GM19240 (cell line): Measurements from ENCODE around the gene C1QTNF5.

Experiments used
- DNase-seq: peaks from one replicate; pipeline ENCODE4 v3.0.0; 2011; ENCODE audit warnings: low spot score; ENCODE audit not compliant: insufficient read length

Gene C1QTNF5

DNA sequence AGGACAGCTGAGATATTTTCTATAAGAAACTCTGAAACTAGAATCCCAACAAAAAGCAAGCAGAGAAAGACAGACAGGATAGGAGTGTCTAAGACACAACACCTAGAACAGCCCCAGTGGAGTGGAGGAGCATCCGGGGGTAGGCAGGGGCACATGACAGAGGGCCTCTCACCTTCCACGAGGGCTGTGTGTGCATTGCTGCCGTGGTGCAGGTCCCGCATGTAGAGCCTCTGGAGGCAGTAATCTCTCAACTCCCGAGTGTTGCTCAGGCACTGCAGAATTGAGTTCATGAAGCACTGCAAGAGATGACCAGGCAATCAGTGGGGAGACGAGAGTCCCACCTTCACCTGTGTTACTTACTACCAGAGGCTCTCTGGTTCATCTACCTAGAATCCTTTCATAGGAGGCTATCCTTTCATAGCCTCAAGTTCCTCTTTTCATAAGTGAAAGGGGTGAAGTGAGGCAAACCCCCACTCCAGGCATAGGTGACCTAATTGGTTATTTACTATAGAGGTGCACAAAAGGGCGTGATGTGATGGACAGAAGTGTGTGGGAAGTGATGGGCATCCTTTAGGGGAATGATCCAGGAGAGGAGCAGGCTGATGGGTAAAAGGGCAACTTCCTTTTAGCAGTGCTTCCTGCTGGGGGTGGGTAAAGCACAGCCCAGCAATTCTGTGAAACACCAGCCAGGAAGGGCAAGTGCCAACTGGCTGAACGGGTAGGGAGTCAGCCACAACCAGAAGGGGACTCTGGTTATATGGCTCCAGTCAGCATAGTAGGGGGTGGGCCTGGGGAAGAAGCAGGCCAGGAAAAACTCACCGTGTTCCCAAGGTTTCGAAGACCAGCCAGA lies 18.9 kb upstream of the C1QTNF5 start:
- no peak for DNase-seq

DNA sequence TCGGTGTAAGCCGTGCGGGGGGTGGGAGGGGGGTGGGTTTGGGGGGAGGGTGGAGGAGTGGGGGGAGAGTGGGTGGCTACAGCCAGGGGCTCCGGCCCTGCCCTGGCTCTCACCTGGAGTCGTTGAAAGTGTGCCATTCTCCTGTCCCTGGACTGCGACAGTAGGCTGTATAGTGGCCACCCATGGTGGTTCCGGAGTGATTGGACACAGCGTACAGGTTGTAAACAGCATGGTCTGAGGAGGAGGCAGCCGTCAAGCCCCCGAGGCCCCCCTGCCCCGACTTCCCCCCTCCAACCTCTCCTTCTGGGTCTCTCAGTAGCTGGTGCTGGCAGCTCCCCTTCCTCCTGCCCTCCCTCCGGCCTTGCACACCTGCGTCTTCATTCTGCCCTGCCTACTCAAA lies 16.4 kb upstream of the C1QTNF5 start:
- DNase-seq: no peak

DNA sequence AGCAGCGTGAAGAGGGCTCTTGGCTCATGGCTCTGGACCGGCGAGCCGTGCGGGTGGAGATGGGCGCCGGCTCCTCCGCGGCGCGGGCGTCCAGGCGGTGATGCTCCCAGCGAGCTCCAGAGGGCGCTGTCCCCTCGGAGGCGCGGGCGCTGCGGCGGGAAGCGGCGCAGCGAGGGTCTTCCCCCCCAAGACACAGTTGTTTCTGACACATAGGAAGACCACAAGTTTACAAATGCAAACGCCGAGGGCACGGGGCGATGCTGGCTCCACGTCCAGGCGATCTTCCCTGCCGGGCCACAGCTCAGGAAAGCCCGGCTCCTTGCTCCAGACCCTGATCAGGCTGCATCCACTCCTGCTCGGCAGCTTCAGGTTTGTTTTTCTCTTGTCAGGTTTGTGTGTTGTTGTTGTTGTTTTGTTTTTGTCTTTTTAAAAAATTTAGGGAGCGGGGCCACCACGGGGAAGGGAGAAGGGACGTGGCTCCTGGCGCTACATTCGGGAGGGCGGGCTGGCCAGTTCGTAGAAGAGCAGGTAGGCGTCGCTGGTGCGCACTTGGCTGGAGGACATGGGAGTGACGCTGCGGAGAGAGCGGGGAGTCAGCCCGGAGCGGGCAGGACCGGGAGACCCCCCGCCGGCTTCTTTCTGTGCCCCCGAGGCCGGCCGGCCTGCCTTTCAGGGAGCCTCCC lies 15.8 kb upstream of the C1QTNF5 start:
- DNase-seq: peak; percentile 91

DNA sequence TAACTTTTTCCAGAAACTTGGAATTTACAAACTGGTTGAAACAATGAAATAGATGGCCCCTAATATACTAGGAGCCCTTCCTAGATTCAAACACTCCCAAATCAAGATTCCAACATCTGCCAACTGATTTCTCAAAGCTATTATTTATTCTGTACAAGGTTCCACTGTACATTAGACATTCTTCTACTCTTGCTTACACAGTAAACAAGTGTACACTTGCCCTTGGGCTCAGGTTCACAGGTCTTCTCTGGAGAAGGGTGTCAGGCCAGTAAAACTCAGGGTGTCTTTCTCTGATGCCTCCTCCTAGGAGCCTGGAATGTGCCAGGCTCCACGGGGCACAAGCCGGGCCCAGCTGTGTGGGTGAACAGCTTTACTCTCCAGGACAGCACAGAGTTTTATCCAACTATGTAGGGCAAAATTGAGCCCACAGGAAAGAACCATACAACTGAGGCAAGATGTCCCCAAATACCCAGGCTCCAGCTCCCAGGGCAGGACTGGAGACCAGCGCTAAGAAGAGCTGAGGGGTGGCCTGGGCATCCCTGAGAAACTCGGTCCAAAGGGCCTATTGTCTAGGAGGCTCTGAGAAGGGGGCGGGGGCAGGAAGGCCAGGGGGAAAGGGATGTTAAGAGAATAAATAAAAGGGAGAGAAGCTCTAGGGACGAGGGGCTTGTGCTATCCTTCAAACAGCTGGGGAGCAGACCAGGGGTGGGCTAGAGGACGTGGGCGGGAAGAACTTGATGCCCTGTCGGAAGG lies 14.6 kb upstream of the C1QTNF5 start:
- DNase-seq: no peak

DNA sequence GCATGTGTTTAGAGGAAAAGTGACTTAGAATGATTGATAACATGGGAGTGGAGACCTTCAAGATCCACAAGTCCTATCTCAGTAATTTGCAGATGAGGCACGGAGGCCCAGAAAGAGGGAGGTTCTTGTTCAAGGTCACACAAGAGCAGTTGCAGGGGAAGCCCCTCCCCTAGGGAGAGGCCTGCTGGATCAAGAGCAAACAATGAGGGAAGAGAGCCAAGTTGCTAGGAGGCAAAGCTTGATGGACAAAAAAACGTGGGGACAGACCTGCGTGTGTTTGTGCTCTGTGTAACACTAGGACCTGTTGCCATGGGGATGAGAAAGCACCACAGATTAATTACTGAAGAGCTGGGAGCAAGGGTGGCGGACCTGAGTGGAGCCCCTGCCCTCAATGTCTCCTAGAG lies 12.2 kb upstream of the C1QTNF5 start:
- DNase-seq: no peak

DNA sequence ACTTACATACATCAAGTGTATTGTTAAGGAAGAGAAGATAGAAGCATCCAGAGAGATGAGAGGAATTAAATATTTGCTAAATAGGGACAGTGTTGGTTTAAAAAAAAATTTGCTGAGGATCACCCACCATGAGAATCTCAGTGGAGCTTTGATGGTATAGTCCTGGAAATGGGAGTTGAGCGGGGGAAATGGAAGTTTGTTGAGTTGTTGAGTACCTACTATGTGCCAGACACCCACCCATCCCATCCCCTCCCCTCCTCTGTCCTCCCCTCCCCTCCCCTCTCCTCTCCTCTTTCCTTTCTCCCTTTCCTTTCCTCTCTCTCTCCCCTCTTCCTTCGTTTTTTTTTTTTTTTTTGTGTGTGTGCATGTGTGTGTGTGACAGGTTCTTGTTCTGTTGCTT lies 10.5 kb upstream of the C1QTNF5 start:
- DNase-seq: no peak

DNA sequence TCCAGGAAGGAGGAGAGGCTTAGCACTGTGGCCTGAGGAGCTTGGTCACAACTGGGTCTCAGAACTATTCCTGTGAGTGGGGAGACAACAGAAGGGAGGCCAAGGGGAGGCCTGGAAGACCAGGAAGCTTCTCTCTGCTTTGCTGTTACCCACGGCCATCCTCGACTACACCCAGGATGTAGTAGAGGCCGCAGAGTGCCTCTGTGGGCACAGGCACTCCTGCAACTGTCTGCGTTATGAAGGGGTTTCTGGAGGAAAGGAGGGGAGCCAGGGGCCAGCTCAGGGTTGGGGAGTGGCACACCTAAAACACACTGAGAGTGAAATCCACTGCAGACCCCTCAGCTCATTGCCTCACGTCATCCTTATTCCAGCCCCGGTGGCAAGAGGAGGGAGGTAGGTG lies 9.6 kb upstream of the C1QTNF5 start:
- DNase-seq: no peak

DNA sequence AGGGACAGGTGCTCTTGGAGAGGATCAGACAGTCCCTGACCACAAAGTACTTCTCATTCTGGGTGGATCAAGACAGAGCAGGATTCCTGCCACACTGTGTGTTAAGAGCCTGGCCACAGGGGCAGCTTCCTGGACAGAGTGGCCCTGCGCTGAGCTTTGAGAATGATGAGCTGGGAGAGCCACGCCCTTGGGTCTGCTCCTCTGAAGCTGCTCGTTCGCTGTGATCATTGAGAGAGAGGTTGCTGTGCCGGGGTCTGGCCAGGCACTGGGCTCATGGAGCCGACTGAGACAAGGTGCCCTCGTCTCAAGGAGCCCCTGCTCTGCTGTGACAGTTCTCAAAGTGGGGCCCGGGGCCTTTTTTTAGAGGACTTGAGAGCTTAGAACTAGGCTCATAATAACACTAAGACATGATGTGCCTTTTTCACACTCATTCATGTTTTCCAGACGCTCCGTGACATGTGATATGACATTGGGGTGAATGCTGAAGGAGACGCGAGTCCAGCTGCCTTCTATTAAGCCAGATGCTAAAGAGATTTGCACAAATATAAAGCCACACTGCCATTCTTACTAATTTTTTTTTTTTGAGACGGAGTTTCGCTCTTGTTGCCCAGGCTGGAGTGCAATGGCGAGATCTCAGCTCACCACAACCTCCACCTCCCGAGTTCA lies 7.4 kb upstream of the C1QTNF5 start:
- DNase-seq: no peak

DNA sequence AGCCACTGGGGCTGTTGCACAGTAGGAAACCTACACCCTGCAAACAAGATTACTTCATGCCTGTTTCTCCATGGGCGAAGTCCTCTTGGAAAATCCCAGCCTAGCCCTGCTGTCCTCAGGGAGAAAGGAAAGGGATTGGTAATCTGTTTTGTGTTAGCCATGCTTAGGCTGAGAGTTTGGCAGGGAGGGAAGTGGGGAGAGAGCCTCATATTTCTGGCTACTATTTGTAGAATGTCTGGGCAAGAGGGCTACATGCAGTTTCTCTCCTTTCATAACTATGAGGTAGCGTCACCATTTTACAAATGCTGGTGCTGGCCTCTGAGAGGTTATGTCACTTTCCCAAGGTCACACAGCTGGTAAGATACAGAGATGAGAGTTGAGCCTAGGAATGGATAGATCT lies 6.6 kb upstream of the C1QTNF5 start:
- DNase-seq: no peak

DNA sequence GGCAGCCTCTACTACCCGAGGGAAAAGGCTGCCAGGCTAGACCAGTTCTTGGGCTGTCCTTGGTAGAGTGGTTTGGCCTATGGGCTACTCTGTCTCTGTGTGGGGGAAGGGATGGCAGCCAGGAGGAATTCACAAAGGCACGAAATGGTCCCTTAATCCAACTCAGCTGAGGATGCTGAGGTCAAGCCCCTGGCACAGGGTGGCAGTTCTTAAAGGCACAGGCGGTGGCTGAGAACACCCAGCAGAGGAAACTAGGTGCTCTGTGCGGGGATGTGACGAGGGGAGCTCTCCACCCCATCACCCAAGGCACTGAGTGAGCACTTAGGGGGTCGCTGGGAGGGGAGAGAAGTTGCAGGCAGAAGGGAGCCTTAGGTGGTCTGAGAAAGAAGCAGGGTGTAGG lies 5.9 kb upstream of the C1QTNF5 start, which contains the start of gene MFRP:
Gene MFRP, minus strand, starts transcription at position 101 of the 400 bp plus-strand sequence. CDS start 192 bp downstream, outside the sequence.
- DNase-seq: no peak

DNA sequence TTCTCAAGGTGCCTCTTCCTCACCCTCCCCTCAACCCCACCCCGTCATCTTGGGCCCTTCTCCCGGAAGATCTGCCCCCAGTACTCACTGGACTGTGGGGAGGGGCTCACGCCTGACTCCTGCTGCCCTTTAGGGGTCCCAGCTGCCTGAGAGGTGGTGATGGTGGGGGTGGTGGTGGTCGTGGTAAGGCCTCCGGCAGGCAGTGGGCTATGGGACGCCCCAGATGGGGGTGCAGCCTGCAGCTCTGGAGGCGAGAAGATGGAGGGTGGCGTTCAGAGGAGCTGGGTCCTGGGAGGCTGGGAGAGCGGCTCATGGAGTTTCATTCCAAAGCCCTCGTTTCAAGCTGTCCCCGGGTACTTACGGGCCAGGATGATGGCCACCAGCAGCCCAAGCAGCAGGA lies 5.0 kb upstream of the C1QTNF5 start:
- no peak for DNase-seq

DNA sequence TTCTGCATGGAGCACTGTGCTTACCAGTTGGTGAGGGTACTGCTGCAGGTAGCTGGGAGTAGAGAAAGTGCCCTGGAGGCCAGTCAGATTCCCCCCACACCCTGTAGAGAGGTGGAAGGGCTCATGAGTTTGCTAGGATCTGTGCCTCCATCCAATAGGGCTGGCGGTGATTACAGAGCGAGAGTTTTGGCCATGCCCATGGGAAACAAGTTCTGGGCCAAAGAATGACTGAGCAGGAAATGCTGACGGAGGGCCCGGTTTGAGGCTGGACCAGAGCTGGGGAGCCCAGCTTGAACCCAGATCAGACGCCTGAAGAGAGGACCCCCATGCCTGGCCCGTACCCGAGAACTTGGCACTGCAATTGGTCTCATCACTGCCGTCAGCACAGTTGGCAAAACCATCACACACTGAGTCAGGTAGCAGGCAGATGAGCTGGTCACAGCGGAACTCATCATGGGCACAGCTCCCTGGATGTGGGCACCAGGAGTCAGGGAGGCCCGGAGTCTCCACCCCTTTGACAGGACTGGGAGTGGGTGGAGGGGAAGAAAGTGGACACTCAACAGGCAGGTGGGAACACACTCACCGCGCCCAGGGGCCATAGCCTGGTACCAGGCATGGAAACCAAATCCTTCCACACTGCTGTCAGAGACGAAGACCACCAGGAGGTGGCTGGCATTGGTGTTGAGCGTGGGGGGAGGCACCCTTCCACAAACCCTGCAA lies 3.8 kb upstream of the C1QTNF5 start:
- no peak for DNase-seq

DNA sequence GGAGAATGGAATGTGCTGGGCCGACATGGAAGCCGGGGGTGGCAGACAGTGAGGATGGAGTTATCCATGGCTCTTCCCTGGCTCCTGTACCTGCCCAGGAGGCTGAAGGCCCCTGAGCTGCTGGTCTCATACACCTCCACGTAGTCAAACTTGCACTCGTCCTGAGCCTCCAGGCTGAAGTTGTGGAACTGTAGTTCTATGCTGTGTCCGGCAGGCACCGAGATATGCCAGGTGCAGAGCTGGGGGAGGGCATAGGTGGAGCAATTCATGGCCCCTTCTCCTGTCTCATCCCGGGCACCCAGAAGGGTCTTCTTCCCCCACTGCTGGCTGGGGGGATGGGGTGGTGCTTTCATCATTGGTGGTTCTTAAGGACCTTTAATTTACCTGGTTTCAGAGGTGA lies 3.0 kb upstream of the C1QTNF5 start:
- no peak for DNase-seq

DNA sequence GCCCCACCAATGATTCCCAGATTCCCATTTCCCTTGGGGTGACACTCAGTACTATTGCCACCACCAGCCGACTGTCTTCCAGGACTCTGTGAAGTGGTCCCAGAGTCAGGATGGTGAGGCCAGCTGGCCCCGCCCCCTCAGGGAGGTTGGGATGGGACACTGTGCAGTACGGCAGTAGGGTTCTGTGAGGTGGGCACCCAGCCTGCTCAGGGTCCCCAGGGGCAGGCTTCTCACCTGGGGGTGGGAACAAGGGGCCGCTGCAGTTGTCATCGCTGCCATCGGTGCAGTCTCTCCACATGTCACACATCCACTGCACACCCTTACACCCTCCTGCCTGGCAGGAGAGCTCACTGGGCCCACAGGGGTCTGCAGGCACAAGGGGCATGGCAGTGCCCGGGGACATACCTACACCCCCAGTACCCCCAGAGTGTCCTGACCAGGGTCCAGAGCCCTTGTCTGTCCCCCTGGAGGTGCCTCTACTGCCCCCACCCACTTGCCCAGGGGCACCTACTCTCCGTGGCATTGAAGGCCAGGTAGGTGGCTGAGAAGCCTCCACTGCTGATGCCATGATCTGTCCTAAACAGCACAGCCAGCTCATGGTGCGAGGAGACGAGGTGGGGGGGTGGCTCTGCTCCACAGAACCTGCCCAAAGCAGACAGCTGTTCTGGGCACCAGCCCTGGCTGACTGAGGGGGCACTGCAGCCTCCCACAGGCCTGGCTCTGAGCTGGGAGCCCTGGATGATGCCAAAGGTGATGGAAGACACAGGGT lies 1.9 kb upstream of the C1QTNF5 start:
- DNase-seq: no peak

DNA sequence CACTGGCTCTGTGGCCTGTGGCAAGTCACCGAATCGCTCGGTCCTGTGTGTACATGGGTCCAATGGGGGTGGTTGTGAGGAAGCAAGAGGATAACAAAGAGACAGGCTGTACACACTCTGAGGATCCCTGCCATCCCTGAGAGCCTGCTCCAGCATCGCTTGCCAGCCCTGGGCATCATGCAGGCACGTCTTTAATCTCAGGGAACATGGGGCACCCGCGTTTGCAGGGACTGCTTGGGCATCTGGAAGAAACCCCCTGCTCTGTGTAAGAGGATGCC lies 1.3 kb upstream of the C1QTNF5 start:
- DNase-seq: no peak

DNA sequence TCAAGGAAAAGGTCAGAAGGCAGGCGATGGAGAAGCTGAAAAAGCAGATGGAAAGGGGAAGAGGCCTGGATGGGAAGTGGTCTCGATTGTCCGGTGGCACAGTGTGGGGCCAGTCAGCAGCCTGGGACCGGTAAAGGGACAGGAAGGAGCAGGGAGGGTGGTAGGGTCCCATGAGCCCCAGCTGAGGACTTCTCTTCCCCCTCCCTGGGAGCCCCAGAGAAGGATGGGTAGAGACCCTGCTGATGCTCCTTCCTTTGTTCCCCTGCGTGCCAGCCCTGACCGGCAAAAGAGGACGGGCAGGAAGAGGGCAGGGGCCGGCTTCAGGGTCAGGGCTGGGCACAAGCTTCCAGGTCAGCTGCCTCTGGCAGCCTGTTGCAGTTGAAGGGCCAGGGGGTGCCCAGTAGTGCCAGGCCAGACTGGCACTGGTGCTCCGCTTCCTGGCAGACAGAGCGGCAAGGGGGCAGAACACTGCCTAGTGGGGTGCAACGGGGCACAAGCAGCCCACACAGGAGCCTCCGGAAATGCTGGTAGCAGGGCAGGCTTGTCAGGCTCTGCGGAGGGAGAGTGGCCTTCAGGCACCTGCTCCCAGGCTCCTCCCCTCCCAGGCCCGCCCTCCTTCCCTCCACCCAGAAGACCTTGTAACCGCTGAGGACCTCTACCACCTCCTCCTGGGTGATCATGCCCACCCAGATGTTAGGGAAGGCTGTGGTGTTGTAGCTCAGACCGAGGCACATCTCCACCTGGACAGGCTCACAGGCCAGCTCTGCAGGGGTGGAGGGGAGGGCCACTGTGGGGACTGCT lies 739 bp upstream of the C1QTNF5 start:
- no peak for DNase-seq

DNA sequence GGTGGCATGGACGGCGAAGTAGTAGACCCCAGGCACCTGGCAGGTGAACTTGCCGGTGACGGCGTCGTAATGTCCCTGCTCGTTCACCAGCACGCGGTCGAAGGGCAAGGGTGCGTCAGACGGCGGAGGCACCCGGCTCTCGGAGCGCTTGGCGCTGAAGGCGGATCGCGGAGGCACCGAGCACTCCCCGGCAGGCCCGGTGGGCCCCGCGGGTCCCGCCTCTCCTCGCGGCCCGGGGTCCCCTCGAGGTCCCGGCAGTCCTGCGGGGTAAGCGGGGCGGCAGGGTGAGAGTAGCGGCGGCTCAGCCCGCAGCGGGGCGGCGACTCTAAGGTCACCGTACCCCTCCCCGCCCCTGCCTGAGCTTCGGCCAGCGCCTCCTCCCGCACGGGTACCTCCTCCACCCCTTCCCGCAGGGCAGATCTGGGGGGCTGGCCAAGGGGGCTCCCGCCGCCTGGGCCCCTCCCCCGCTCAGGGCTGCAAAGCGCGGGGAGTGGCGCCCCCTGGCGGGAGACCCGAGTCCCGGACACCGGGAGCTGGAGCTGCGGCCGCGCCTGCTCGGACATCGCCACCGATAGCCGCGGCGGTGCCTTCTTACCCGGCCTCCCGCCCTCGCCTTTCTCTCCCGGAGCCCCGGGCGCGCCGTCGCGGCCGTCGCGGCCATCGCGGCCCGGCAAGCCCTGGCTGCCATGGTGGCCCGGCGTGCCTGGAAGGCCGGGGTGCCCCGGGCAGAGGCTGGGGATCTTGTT lies 921 bp downstream of the C1QTNF5 start:
- DNase-seq: no peak

DNA sequence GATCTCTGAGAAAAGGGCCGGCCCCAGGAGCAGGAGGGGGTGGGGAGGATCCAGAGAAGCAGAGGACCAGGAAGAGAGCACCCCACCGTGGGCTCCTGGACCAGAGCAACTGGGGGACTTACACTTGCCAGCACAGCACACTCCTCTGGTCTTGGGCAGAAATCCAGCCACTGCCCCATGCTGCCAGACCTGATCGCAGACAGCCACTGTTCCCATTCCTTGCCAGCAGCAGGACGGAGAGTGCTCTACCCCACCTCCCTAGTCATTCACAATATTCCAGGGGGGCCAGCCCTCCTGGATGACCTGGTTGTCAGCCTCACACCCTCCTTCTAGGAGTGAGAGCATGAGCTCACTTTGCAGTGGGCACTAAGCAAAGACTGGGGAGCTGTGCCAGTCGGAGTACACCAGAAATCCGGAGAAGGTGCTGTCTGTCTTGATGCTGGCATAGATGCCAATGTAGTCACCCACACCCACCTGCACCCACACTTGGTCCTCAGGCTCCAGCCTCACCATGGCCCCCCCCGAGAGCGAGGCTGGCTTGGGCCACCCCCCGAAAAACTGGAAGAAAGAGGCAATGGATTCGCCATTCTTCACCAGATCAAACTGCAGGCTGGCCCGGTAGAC lies 1.6 kb downstream of the C1QTNF5 start:
- DNase-seq: no peak
